ENCODE results near the gene BRSK2. TPM values are rescaled to one million over a fixed set of nuclear protein-coding genes. Genes with fewer than 3 reads are reported as not detected.

Gene BRSK2
- 0.22 TPM in 1 of 2 replicates, not detected in the other for total RNA-seq

GRCh38 chr11:1389932-1390568 is at the start of gene BRSK2:
Gene BRSK2 (plus strand): TSS chr11:1389934. CDS start chr11:1390285, 351 bp downstream.

GRCh38 chr11:1486054-1486825 is 96.5 kb downstream of the BRSK2 start, which contains the start of gene MOB2:
Gene MOB2 (minus strand): TSS chr11:1486779. CDS start chr11:1486556, 223 bp downstream.

Other genes with a start within 250 kb of the BRSK2 start
- gene MUC5AC, start 232.0 kb upstream of the BRSK2 start, total RNA-seq, result not detected in 2 replicates
- not detected in 2 replicates for gene MUC5B, start 166.9 kb upstream of the BRSK2 start, total RNA-seq
- 31.4 and 41.1 TPM in 2 replicates for gene TOLLIP, start 80.3 kb upstream of the BRSK2 start, total RNA-seq
- 17.3 and 36.8 TPM in 2 replicates for gene MOB2, start 96.8 kb downstream of the BRSK2 start, total RNA-seq
- gene DUSP8, start 182.3 kb downstream of the BRSK2 start, total RNA-seq, result 0.14 and 0.66 TPM in 2 replicates
- not detected in 2 replicates for gene KRTAP5-1, start 195.3 kb downstream of the BRSK2 start, total RNA-seq
- not detected in 2 replicates for gene KRTAP5-2, start 208.4 kb downstream of the BRSK2 start, total RNA-seq
- not detected in 2 replicates for gene KRTAP5-3, start 218.5 kb downstream of the BRSK2 start, total RNA-seq
- not detected in 2 replicates for gene KRTAP5-4, start 232.2 kb downstream of the BRSK2 start, total RNA-seq
- gene KRTAP5-5, start 239.8 kb downstream of the BRSK2 start, total RNA-seq, result not detected in 2 replicates